Kidney (tissue), 14 donors: ENCODE measurements around the gene INPP5J. TPM values are rescaled to one million over a fixed set of nuclear protein-coding genes. Genes with fewer than 3 reads are reported as not detected.

ENCODE experiments used
- DNase-seq, 5 donors: peaks; one replicate each; pipeline ENCODE4 v3.0.0-alpha.2; 2013 to 2020
- FAIRE-seq: peaks from 2 replicates; lab custom pipeline; 2012; peaks lifted over from hg19 to GRCh38; lab: Jason Lieb, UNC
- H3K27ac ChIP-seq, 2 donors: one replicate each; pipeline ENCODE4 v1.7.0; 2013; ENCODE audit warnings: low read depth in 2 of 2, low read length in 2 of 2, inconsistent platforms in 1 of 2
- H3K27me3 ChIP-seq: one replicate; pipeline ENCODE4 v1.7.1; 2013; ENCODE audit warnings: low read length, inconsistent platforms; ENCODE audit not compliant: control insufficient read depth, insufficient read depth
- H3K36me3 ChIP-seq, 3 donors: one replicate each; pipeline versions ENCODE4 v1.7.0 to v1.7.1; 2013; ENCODE audit warnings: low read length in 3 of 3, control low read depth in 1 of 3, inconsistent platforms in 1 of 3; ENCODE audit not compliant: insufficient read depth in 3 of 3, control insufficient read depth in 2 of 3
- H3K4me1 ChIP-seq, 3 donors: one replicate each; pipeline versions ENCODE4 v1.7.0 to v1.7.1; 2013; ENCODE audit warnings: low read length in 3 of 3, inconsistent platforms in 1 of 3, low read depth in 1 of 3; ENCODE audit not compliant: control insufficient read depth in 2 of 3, insufficient read depth in 2 of 3
- H3K4me3 ChIP-seq, 3 donors: one replicate each; pipeline versions ENCODE4 v1.7.0 to v1.8.1; 2013; ENCODE audit warnings: low read length in 3 of 3, control low read depth in 1 of 3, inconsistent platforms in 1 of 3
- H3K9ac ChIP-seq, 3 donors: one replicate each; pipeline versions ENCODE4 v1.7.0 to v1.7.1; 2013; ENCODE audit warnings: low read length in 3 of 3, control low read depth in 1 of 3, inconsistent platforms in 1 of 3
- H3K9me3 ChIP-seq, 3 donors: one replicate each; pipeline versions ENCODE4 v1.7.0 to v1.7.1; 2013; ENCODE audit warnings: low read length in 3 of 3, control low read depth in 1 of 3, inconsistent platforms in 1 of 3; ENCODE audit not compliant: control insufficient read depth in 2 of 3, insufficient read depth in 1 of 3
- CTCF ChIP-seq: IDR thresholded peaks from 3 replicates; pipeline ENCODE4 v1.5.1; 2012; ENCODE audit warnings: mild to moderate bottlenecking, moderate library complexity, borderline replicate concordance; ENCODE audit not compliant: insufficient read depth; ENCODE audit errors: extremely low read depth
- intact Hi-C: fragments of 100-400 bp; cut with DNase I; formaldehyde crosslinking; loops from one replicate; pipeline ENCODE4 v1.11.1; 2022
- polyA plus RNA-seq: library from polyadenylated mRNA; stranded (reverse); fragments of 350-450 nt; fragmentation: Illumina TruSeq; extraction: RNeasy Lipid Tissue Mini Kit (QIAGEN cat#74804); gene quantifications from one replicate; pipeline ENCODE4 v1.2.3, GENCODE V29; 2014; ENCODE audit warnings: low read depth, low replicate concordance; ENCODE audit not compliant: insufficient read depth
- total RNA-seq: library from RNA; stranded (reverse); fragmentation: NEBNext Ultra II Directional; extraction: Animal tissue kit (Norgen Biotek cat#: 25700); gene quantifications from one replicate; pipeline ENCODE4 v1.2.1, GENCODE V29; 2021
- donor health status: control.
- donor health status: control.
- donor health status: control.
- donor health status: control.
- donor health status: control.
- donor health status: DM: yes; HTN: yes; CAD: no.
- donor health status: Normal renal cell carcinoma (clear cell type).

The INPP5J gene
- total and polyA plus RNA-seq, 2 donors from 2014 or later = 6.2 to 44.7 TPM

- Histone ChIP-seq H3K4me1 (no peaks in the 10 kb centered on the region), H3K36me3 (peaks cover 0 to 40% (median 33%) of the 10 kb centered on the region in 3 donors), H3K9ac (no peak overlapping the region), H3K9me3 (no peaks in the 10 kb centered on the region), H3K4me3 (no peak overlapping the region), H3K27ac (no peak overlapping the region), H3K27me3 (no peaks in the 10 kb centered on the region)
- TF ChIP-seq CTCF = no peak
- no peak for FAIRE-seq
- intact Hi-C loops = no loop called here
- DNase-seq = no peak
Measured at GRCh38 chr22:31099841-31100761, 22.7 kb upstream of the INPP5J start.

DNA sequence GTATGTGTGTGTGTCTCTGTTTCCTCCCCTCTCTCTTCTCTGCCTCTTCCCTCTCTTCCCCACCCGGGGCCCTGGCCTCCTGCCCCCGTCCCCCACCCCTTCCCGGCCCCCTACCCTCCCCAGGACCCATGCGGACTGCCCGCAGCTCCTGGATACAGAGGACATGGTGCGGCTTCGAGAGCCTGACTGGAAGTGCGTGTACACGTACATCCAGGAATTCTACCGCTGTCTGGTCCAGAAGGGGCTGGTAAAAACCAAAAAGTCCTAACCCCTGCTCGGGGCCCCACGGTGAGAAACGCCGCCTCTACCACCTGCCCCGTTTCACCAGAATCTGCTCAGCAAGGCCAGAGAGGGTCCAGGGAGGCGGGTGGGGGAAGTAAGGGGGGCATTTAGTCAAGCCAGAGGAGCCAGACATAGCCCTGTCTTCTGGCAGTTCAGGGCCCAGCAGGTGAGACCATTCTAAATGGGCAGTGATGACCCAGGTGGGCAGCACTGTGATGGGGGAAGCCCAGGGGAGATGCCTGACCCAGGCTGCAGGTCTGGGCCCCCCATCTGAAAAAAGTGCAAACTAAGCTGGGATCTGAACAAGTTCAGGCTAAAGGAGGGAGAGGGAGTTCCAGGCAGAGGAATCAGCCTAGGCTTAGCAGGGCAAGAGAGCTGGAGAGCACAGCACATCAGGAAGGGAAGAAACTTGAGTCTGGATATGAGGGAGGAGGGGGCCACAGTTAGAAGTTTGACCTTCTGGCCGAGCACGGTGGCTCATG is 21.8 kb upstream of the INPP5J start:
- Histone ChIP-seq H3K9ac (no peak overlapping the region), H3K36me3 (peaks cover 0 to 38% (median 25%) of the 10 kb centered on the region in 3 donors), H3K27ac (no peak overlapping the region), H3K9me3 (no peaks in the 10 kb centered on the region), H3K4me3 (no peak overlapping the region), H3K4me1 (peaks cover 0 to 8% (median 0%) of the 10 kb centered on the region in 3 donors), H3K27me3 (no peaks in the 10 kb centered on the region)
- no peak for TF ChIP-seq CTCF
- intact Hi-C loops = no loop called here
- FAIRE-seq = no peak
- no peak for DNase-seq

GRCh38 chr22:31102441-31103081 is 20.2 kb upstream of the INPP5J start:
- peak in 1 of 5 donors; percentile 91 for DNase-seq
- Histone ChIP-seq H3K36me3 (peaks cover 0 to 25% (median 16%) of the 10 kb centered on the region in 3 donors), H3K9ac (no peak overlapping the region), H3K27ac (no peak overlapping the region), H3K4me1 (peaks cover 0 to 12% (median 0%) of the 10 kb centered on the region in 3 donors), H3K27me3 (no peaks in the 10 kb centered on the region), H3K9me3 (no peaks in the 10 kb centered on the region), H3K4me3 (no peak overlapping the region)
- no peak for TF ChIP-seq CTCF
- intact Hi-C loops = no loop called here
- no peak for FAIRE-seq
